Body of pancreas (tissue), 4 donors: ENCODE results near the gene PRSS23. TPM values are rescaled to one million over a fixed set of nuclear protein-coding genes. Genes with fewer than 3 reads are reported as not detected.

ENCODE experiments used
- ATAC-seq: fragments of 150-250 bp; one replicate; pipeline ENCODE4 v1.9.1; 2016
- DNase-seq, 4 donors: peaks; one replicate each; pipeline ENCODE4 v3.0.0-alpha.2; 2019
- H3K27ac ChIP-seq, 4 donors: fragments of 200-600 bp; sonication (generic); 1 replicate in 3 of 4; 2 replicates in 1 of 4; pipeline versions ENCODE4 v1.5.1 to v1.6.1; 2016 to 2019; ENCODE audit warnings: mild to moderate bottlenecking in 1 of 4, mixed read lengths in 1 of 4, moderate library complexity in 1 of 4
- H3K27me3 ChIP-seq, 2 donors: fragments of 200-600 bp; sonication (generic); one replicate each; pipeline ENCODE4 v1.6.0; 2016; ENCODE audit warnings: mild to moderate bottlenecking in 1 of 2
- H3K36me3 ChIP-seq, 2 donors: fragments of 200-600 bp; sonication (generic); replicated peaks in 1 of 2; 2 replicates each; pipeline ENCODE4 v1.5.1; 2016; ENCODE audit warnings: low read depth in 2 of 2; ENCODE audit not compliant: insufficient read depth in 1 of 2
- H3K4me1 ChIP-seq: fragments of 200-600 bp; sonication (generic); one replicate; pipeline ENCODE4 v1.6.0; 2016
- H3K4me3 ChIP-seq, 2 donors: fragments of 200-600 bp; sonication (generic); 1 replicate in 1 of 2; 2 replicates in 1 of 2; pipeline ENCODE4 v1.5.1; 2016 to 2019
- H3K9me3 ChIP-seq, 3 donors: fragments of 200-600 bp; sonication (generic); 1 replicate in 2 of 3; 2 replicates in 1 of 3; pipeline ENCODE4 v1.5.1; 2016
- POLR2A ChIP-seq, 3 donors: fragments of 450-650 bp; IDR thresholded peaks; one replicate each; pipeline ENCODE4 v1.6.1; 2016; ENCODE audit warnings: antibody characterized with exemption in 3 of 3, mild to moderate bottlenecking in 2 of 3
- WGBS, 2 donors: methylation state at CpG; one replicate each; pipeline ENCODE4 v1.1.5; 2017; 5-methylcytosine and 5-hydroxymethylcytosine counted together
- intact Hi-C: fragments of 100-400 bp; cut with DNase I; formaldehyde crosslinking; loops from one replicate; pipeline ENCODE4 v1.15.1; 2023
- total RNA-seq, 2 donors: library from RNA; depleted of rRNA; stranded (reverse); fragments of >200 nt; gene quantifications; one replicate each; pipeline ENCODE4 v1.1.0, GENCODE V29; 2016
- TF ChIP-seq, protein P1 (sequence below), 7 experiments: fragments of 450-650 bp in 4 of 7; fragments of 200-600 bp in 3 of 7; sonication (generic) in 3 of 7; IDR thresholded peaks; one replicate each; pipeline ENCODE4 v1.5.1; 2016 to 2019; ENCODE audit warnings: antibody characterized with exemption in 7 of 7

PRSS23 gene
- total RNA-seq, 2 donors from 2014 or later, result 4.0 to 20.0 TPM

DNA sequence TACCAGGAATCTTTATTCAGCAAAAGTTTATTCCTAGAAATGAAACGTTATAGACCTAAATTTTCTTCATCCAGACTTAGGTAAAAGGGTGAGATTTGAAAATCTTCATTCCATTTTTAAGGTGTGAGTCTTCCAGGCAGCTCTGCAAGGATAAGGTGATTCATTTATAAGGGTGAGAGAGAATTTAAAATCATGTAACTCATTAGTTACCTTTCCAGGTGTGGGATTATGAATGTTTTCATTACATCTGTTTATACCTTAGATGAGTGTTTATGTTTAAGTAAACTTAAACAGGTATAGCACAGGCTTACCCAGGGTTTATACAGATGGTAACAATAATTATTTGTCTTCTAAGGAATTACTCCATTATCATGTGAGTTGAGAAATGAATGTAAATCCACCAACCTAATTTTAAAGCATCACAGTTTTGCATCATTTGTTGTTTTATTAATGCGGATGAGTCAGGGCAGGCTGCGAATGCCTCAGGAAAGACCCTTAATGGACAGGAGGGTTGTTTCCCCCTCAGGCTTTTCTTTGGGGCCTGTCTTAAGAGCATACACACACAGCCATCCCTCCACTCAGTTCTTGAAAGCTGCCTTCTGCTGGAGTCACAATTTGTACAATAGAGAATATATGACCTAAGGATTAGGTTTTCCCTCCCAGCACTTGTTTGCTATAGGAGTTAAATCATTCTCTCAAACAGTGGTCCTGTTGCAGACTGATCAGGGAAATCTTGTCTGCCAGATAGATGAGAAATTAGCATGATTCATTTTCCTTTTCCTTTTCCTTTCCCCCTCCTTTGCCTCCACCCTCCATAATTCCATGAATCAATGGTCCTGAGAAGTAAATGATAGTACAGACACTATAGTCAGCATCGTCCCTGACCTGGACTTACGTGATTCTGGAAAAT, 3.0 kb downstream of the PRSS23 start:
- DNase-seq, result no peak
- 53 to 70% methylated on average over 5 of the region's 5 CpGs for WGBS, 2 donors
- Histone ChIP-seq H3K9me3 (no peaks in the 10 kb centered on the region), H3K36me3 (no peaks in the 10 kb centered on the region), H3K27me3 (no peaks in the 10 kb centered on the region), H3K4me3 (no peak overlapping the region), H3K4me1 (peaks cover 29% of the 10 kb centered on the region), H3K27ac (no peak overlapping the region)
- no peak for TF ChIP-seq POLR2A (IDR thresholded peaks at IDR 0.05)
- TF ChIP-seq, protein P1, sequence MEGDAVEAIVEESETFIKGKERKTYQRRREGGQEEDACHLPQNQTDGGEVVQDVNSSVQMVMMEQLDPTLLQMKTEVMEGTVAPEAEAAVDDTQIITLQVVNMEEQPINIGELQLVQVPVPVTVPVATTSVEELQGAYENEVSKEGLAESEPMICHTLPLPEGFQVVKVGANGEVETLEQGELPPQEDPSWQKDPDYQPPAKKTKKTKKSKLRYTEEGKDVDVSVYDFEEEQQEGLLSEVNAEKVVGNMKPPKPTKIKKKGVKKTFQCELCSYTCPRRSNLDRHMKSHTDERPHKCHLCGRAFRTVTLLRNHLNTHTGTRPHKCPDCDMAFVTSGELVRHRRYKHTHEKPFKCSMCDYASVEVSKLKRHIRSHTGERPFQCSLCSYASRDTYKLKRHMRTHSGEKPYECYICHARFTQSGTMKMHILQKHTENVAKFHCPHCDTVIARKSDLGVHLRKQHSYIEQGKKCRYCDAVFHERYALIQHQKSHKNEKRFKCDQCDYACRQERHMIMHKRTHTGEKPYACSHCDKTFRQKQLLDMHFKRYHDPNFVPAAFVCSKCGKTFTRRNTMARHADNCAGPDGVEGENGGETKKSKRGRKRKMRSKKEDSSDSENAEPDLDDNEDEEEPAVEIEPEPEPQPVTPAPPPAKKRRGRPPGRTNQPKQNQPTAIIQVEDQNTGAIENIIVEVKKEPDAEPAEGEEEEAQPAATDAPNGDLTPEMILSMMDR (IDR thresholded peaks at IDR 0.05), result no peak
- no peak for ATAC-seq
- intact Hi-C loops, result no loop called here

DNA sequence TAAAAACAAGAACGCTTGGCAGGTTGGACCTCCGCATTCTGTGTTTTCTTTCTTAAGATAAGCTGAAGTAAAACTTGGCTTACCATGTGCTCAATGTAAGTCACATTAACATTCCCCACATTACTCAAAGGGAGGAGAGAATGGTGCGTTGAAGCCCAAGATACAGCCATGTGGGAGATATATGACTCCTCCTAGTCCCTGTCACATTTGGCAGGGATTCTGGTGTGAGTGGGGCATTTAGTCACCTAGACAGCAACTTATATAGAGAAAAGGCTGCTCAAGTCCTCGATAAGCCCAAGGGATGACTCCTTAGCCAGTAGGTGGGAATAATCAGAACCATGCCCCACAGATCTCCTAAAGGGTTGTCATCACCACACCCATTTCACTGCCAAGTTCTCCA, 4.6 kb downstream of the PRSS23 start:
- Histone ChIP-seq H3K9me3 (no peaks in the 10 kb centered on the region), H3K36me3 (no peaks in the 10 kb centered on the region), H3K4me3 (no peak overlapping the region), H3K4me1 (peaks cover 25% of the 10 kb centered on the region), H3K27me3 (no peaks in the 10 kb centered on the region), H3K27ac (no peak overlapping the region)
- no peak for DNase-seq
- no peak for TF ChIP-seq POLR2A (IDR thresholded peaks at IDR 0.05)
- TF ChIP-seq, protein P1 (IDR thresholded peaks at IDR 0.05), result no peak
- WGBS, 2 donors, result 90 to 96% methylated on average over 4 of the region's 4 CpGs
- ATAC-seq, result no peak
- intact Hi-C loops, result no loop called here

DNA sequence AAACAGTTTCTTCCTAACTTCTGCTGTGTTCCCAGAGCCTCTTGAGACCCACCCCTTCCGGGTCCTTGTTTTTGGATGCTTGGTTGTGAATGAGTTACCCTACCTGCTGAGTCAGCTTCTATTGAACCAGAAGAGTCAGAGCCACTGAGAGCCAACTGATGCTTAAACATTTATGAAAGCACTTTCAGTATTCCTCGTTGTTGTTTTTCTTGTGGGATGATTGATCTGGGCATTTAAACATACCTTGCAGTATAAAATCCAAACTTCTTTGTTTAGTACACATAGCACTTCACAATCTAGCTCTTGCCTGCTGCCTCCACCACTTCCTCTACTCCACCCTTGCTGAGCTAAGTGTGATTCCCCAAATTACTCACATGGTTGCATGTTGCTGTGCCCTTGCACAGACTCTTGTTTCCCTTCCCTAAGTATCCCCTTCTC, 5.5 kb downstream of the PRSS23 start:
- intact Hi-C loops, result no loop called here
- WGBS, 2 donors, result 45 to 54% methylated on average over 2 of the region's 2 CpGs

DNA sequence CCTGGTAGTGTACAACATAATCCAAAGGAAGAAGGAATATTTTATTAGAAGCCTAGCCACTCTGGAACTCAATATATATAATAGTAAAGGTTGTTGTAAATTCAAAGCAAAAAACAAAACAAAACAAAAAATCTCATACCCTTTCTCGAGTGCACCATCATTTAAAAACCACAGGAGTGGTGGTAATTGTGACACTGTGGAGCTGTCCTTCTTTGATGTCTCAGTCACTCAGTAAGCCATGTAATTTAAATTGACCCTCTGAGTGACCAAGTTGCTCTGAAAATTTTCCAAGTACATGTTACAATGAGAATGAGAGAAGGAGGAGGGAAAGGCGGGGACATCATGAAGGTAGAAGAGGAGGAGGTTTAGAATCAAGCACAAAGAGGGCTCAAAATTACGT, 6.6 kb downstream of the PRSS23 start:
- TF ChIP-seq, protein P1 (IDR thresholded peaks at IDR 0.05), result no peak
- TF ChIP-seq POLR2A (IDR thresholded peaks at IDR 0.05), result no peak
- Histone ChIP-seq H3K27me3 (no peaks in the 10 kb centered on the region), H3K4me1 (peaks cover 19% of the 10 kb centered on the region), H3K9me3 (no peaks in the 10 kb centered on the region), H3K36me3 (no peaks in the 10 kb centered on the region), H3K27ac (no peak overlapping the region), H3K4me3 (no peak overlapping the region)
- ATAC-seq, result no peak
- WGBS, 2 donors, result 84 to 89% methylated on average over 3 of the region's 3 CpGs
- intact Hi-C loops, result no loop called here
- DNase-seq, result no peak

More for the DNA sequence above, 5.5 kb downstream of the PRSS23 start:
- no peak for TF ChIP-seq POLR2A (IDR thresholded peaks at IDR 0.05)
- TF ChIP-seq, protein P1 (IDR thresholded peaks at IDR 0.05), result no peak
- no peaks in the 10 kb centered on the region for H3K27me3 ChIP-seq
- H3K9me3 ChIP-seq, result no peaks in the 10 kb centered on the region
- H3K36me3 ChIP-seq, result no peaks in the 10 kb centered on the region
- no peak overlapping the region for H3K27ac ChIP-seq
- no peak for ATAC-seq
- H3K4me1 ChIP-seq, result peaks cover 21% of the 10 kb centered on the region
- no peak for DNase-seq
- H3K4me3 ChIP-seq, result no peak overlapping the region
